SK-N-MC (cell line): Measurements from ENCODE around the gene ZNF639.

Source experiments
- EZH2 ChIP-seq: fragments of 200-600 bp; sonication (generic); IDR thresholded peaks from one replicate; pipeline ENCODE4 v1.6.1; 2017; ENCODE audit warnings: antibody characterized with exemption
- FOXP2 ChIP-seq: optimal IDR thresholded peaks from 2 replicates; pipeline ENCODE3; 2011; ENCODE audit warnings: mild to moderate bottlenecking, moderate library complexity; ENCODE audit not compliant: insufficient read depth; ENCODE audit errors: extremely low read length, control extremely low read depth
- POLR2AphosphoS5 ChIP-seq: IDR thresholded peaks from 2 replicates; pipeline ENCODE4 v1.6.1; 2012; ENCODE audit warnings: mild to moderate bottlenecking, low read depth, low read length, borderline replicate concordance

GRCh38 chr3:179278932-179279693, 43.7 kb upstream of the ZNF639 start:
- TF ChIP-seq EZH2 (no peak), POLR2AphosphoS5 (no peak), FOXP2 (no peak)
